HL-60 (cell line): ENCODE data around the gene CYP8B1.

Source experiments
- CTCF ChIP-seq: IDR thresholded peaks from one replicate; pipeline ENCODE4 v1.5.1; 2011; ENCODE audit warnings: low read length, control low read depth, inconsistent platforms; ENCODE audit not compliant: insufficient read depth
- POLR2AphosphoS5 ChIP-seq: IDR thresholded peaks from 2 replicates; pipeline ENCODE4 v1.6.1; 2012; ENCODE audit warnings: low read depth

GRCh38 chr3:42904076-42904475, 28.4 kb upstream of the CYP8B1 start:
- TF ChIP-seq CTCF (no peak), POLR2AphosphoS5 (no peak)
